IPS DF 6.9 (cell line): ENCODE results near the gene TOLLIP.

Experiments used
- DNase-seq: peaks from one replicate; pipeline ENCODE4 v3.0.0-alpha.2; 2013; ENCODE audit warnings: low read depth, low spot score
- H3K27ac ChIP-seq: one replicate; pipeline ENCODE4 v1.5.1; 2013; ENCODE audit warnings: low read length, control low read depth
- H3K27me3 ChIP-seq: 2 replicates; pipeline ENCODE4 v1.6.1; 2013; ENCODE audit warnings: mild to moderate bottlenecking, low read length; ENCODE audit not compliant: control insufficient read depth, insufficient read depth
- H3K36me3 ChIP-seq: 2 replicates; pipeline ENCODE4 v1.6.1; 2013; ENCODE audit warnings: low read length; ENCODE audit not compliant: control insufficient read depth, insufficient read depth
- H3K4me1 ChIP-seq: 2 replicates; pipeline ENCODE4 v1.6.1; 2013; ENCODE audit warnings: low read length; ENCODE audit not compliant: control insufficient read depth, insufficient read depth
- H3K4me3 ChIP-seq: 2 replicates; pipeline ENCODE4 v1.5.1; 2013; ENCODE audit warnings: mild to moderate bottlenecking, low read length
- H3K9me3 ChIP-seq: 2 replicates; pipeline ENCODE4 v1.6.1; 2013; ENCODE audit warnings: low read length, inconsistent platforms; ENCODE audit not compliant: control insufficient read depth, insufficient read depth
- WGBS: extraction: QIAGEN DNeasy Blood & Tissue Kit; methylation state at CpG from one replicate; pipeline ENCODE4 v1.1.7; 2013; ENCODE audit warnings: mixed read lengths, missing lambda C conversion rate; ENCODE audit not compliant: insufficient read length, insufficient coverage; 5-methylcytosine and 5-hydroxymethylcytosine counted together

Gene TOLLIP

DNA sequence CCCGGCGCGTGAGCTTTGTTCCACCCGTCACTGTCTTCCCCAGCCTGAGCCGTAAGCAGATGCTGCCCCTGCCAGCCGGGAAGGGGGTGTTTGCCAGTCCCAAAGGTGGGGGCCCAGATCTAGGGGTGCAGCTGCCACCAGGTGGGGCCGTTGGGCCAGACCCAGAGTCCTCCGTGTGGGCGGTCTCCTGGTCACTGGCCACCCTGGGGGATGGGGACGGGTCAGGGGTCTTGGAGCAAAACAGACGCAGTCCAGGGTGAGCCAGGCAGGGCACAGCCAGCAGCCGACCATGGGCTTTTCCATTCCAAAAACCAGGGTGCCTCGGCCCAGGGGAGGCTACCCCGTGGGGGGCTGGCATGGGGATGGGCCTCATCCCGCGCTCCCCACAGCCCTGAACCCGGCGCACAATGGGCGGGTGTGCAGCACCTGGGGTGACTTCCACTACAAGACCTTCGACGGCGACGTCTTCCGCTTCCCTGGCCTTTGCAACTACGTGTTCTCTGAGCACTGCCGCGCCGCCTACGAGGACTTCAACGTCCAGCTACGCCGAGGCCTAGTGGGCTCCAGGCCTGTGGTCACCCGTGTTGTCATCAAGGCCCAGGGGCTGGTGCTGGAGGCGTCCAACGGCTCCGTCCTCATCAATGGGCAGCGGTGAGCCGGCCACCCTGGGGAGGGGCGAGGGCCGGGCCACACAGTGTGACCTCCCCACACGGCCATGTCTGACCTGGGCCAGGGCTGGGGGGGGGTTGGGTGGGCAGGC lies 83.0 kb downstream of the TOLLIP start:
- no CpG with 5 or more reads among the region's 41 CpGs for WGBS
- DNase-seq: no peak
- H3K27me3 ChIP-seq: no peaks in the 10 kb centered on the region

GRCh38 chr11:1225386-1226225 lies 83.8 kb downstream of the TOLLIP start:
- Histone ChIP-seq H3K4me1 (no peaks in the 10 kb centered on the region), H3K9me3 (no peaks in the 10 kb centered on the region), H3K36me3 (no peaks in the 10 kb centered on the region; the same call in 1 of the 2 replicates), H3K27ac (no peak overlapping the region), H3K4me3 (no peak overlapping the region), H3K27me3 (no peaks in the 10 kb centered on the region)
- WGBS: no CpG with 5 or more reads among the region's 29 CpGs
- no peak for DNase-seq

More for the DNA sequence above, 83.0 kb downstream of the TOLLIP start:
- Histone ChIP-seq H3K27ac (no peak overlapping the region), H3K9me3 (no peaks in the 10 kb centered on the region), H3K4me1 (no peaks in the 10 kb centered on the region), H3K36me3 (no peaks in the 10 kb centered on the region; the same call in 1 of the 2 replicates), H3K4me3 (no peak overlapping the region)

- no peak for DNase-seq
- H3K27me3 ChIP-seq: no peaks in the 10 kb centered on the region
- no peaks in the 10 kb centered on the region; the same call in 1 of the 2 replicates for H3K36me3 ChIP-seq
- H3K4me3 ChIP-seq: no peak overlapping the region
- H3K9me3 ChIP-seq: no peaks in the 10 kb centered on the region
- H3K4me1 ChIP-seq: no peaks in the 10 kb centered on the region
- no CpG with 5 or more reads among the region's 27 CpGs for WGBS
- H3K27ac ChIP-seq: no peak overlapping the region
These were observed 84.7 kb downstream of the TOLLIP start for GRCh38 chr11:1224491-1225385.
